ENCODE data around the gene PNLIPRP3.

DNA sequence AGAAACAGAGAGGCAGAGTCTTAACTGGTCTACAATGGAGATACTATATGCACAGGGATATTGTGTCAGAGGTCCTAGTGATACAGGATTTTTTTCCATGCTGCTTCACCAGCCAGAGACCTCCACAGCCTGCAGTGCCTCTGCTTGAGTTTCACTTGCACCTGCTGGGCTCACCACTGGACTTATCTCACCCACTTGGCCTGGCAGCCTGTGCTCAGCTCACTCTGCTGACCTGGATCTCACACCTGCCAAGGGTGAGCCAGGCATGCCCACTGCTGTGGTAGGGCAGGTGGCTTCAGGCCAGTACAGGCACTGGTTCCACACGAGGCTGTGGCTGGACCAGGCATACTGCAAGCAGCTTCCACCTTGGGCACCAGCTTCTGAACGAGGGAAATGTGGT is 36.6 kb downstream of the PNLIPRP3 start:
- TF ChIP-seq YY1 (IDR thresholded peaks at IDR 0.05; ENCODE audit: insufficient read depth, insufficient read length) (no peak), ZNF274 (IDR thresholded peaks at IDR 0.05; ENCODE audit: low read depth, low read length) (no peak)
